ENCODE data around the gene C10orf90.
"Not testable (repeated sequence)": the region's sequence is repeated elsewhere in the genome, so short reads cannot be mapped to it uniquely, and the experiment has no call there.

C10orf90 gene

DNA sequence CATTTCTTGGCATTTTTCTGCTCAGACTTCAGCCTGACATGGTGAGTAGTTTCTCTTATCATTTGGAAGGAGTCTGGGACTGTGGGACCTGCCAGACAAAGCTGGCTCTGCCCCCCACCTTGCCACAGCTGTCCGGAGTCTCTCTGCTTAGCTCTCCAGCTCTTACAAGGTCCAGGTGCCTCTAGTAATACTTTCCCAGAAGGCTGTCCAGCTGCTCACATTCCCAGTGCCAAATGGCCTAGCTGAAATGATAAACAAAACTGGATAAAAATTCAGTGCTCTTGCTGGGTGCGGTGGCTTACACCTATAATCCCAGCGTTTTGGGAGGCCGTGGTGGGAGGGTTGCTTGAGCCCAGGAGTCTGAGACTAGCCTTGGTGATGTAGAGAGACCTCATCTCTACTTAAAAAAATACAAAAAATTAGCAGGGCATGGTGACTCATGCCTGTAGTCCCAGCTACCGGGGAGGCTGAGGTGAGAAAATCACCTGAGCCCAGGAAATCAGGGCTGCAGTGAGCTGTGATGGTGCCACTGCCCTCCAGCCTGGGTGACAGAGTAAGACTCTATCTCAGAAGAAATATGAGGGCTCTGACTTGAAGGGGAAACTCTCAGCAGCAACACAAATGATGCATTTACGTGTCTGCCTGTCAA is 86.8 kb downstream of the C10orf90 start:
- DNase-seq, result no peak

DNA sequence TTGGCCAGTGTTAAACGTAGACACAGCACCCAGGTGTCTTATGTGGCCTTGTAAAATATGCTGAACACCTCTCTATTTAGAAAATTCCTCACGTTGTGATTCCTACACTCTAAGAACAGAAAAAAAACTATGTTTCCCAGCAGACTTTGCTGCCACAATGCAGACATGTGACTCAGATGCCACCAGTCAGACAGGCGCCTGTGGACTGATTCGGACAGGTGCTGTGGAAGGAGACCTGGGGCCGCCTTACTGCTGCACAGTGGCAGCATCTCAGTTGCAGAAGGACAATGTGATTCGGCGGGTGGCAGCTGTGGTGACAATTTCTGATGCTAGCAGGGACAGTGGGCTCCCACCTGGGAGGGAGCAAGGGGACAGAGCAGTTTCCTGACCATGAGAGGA is 88.8 kb downstream of the C10orf90 start:
- no peak for DNase-seq

DNA sequence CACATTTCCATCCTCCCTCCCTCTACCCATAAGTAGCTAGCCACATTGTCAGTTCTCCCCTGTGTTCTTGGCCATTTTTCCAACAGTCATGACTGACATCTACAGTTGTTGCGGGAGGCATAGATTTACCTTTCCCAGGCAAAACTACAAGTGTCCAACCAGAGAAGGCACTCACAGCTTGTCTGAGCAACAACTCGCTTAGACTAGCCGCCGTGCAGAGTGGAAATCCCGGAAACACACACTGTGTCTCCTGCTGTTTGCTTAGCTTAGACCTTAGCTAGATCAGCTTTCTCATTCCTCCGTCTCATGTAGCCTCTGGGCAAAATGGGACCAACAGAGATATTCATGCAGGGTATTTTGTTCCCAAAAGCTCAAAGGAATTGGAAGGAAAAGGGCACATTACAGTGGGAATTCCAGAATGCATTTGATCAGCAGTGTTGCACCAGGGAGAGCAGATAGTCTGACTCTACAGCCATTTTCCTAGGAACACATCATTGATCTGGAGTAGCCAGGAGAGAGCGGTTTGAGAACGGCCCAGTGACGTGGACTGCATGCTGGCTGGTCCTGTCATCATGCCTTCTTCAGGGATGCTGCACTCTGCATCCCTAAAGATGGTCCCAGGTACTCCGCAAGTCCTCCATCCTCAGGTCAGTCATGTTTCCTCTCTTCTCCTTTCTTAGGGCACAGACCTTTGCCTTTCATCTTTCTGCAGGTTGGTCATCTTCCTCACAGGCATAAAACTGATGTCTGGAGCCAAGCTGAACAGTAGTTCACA is 89.4 kb downstream of the C10orf90 start:
- no peak for DNase-seq

DNA sequence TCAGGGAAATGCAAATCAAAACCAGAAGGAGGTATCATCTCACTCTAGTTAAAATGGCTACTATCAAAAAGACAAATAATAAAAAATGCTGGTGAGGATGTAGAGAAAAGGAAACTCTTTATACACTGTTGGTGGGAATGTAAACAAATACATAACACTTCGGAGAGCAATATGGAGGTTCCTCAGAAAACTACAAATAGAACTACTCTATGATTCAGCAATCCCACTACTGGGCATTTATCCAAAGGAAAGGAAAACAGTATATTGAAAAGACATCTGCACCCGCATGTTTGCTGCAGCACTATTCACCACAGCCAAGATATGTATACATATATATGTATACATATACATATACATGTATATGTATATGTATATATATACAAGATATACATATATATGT is 94.2 kb downstream of the C10orf90 start:
- no peak for DNase-seq

DNA sequence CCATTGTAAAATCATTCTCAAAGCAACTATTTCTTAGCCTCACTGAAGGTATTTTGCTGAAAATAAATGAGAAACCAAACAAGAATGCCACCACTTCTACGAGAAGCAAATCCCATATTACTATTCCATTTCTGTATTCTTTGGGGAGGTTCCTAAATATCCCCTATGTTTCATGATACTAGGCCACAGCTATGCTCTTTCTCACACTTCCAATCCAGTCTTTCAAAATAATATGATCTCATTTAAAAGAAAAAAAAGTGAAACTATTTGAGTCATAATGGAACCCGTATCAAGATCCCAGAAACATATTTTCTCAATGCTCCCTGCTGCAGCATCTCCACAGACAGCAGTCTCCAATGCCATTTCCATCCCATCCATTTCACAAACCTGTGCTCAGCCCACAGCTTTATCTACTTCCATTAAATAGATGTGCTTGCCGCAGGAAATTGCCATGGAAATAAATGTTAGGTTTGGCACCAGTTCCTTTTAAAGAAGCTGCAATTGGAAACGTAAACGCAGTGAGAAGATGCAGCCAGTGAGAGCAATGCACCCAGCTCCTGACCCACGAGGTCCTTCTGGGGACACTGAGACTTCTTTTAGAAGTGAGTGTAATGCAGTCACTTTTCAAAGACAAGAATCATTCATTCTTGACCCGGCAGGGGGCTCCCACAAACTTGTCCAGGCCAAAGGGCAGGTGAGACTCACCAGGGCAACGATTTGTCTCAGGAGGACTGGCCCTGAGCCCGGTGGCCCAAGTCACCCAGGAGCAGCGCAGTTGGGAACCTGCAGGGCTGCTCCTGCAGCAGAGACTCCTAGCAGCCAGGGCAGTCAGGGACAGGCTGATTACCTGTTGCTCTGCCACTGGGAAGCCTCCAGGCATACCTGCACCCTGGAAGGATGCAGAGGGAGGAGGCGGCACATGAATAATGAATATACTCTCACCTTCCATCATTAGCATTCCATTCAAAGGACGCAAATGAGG is 99.6 kb downstream of the C10orf90 start:
- no peak for DNase-seq

DNA sequence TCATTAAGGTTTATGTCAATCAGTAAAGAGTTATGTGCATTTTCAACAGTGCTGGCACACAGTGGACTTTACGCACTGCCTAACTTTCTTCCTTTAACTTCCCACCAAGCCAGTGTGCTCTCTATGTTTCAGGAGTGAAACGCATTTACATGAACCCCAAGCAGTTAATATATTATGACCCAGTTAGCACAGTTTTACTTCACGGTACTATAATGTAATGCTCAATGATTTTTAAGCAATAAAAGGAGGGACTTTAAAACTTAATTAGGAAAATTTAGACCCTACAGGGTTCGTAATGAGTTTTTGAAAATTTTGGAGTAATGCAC is 100.3 kb downstream of the C10orf90 start:
- no peak for DNase-seq

DNA sequence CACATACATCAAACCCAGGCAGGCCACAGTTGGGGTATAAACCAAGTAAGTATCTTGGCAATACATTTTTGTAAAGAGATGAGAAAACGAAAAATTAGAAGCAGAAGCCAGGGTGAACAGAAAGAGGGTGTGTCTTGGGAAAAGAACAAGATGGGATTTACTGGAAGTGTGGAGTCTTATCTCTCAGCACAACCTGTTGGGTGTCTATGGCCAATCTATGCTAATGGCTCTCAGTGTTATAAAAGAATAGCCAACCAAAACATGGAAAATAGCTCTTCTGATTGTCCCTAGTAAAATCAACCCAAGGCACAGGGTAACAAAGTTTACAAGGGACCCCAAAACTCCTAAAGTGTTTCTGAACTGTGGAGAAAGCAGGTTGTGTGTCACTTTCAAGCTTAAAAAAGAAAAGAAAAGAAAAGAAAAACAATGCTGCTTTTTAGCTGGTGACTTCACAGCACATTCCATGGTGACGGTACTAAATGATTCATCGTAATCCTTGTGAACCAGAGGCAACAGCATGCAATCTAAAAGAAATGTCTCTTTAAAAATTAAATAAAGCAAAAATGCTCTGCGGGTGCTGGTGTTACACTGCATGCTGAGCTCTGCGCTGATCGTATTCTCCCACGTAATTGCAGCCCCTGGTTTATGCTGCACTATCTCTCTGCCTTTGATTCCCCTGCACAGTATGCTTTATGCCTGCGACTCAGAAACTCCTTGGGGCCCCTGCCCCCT is 100.8 kb downstream of the C10orf90 start:
- DNase-seq, result no peak

DNA sequence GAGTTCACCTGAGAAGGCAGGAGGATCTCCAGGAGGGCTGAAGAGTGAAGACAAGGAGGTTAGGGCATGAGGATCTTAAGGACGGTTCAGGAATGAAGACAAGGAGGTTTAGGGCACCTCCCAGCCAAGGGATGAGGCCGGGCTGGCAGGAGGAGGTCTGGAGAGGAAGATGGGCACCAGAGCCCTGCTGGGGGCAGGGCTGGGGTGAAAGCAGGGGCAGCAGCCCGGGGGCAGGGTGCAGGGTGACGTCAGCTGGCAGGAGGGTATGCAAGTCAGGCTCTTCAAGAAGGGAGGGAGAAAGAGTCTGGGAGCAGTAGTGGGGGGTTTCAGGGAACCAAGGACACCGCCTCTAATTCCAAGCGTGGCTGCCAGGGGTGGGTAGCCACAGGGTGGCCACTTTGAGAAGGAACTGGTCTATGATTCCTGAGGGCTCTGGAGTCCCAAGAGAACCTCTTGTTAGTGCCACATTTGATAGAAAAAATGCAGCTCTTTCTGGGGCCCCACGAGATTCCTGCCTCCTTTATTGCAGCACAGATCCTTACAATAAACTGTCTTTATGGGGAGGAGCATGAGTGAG is 101.6 kb downstream of the C10orf90 start:
- no peak for DNase-seq

DNA sequence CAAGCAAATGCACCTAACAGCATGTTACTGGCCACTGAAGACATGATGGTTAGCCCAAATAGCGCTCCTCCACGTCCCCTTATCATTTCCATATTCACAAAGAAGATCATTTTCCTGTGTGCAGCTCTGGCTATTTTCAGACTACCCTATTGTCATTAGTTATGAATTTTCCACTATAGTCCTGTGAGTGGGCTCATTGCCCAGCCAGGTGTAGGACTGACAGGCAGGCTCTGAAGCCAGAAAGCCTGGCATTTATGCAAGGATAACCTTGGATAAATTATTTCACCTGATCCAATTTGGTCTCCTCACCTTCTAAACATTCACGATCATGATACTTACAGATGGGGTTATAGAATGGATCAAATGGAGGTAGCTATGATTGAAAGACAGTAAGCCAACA is 104.6 kb downstream of the C10orf90 start:
- DNase-seq, result no peak

DNA sequence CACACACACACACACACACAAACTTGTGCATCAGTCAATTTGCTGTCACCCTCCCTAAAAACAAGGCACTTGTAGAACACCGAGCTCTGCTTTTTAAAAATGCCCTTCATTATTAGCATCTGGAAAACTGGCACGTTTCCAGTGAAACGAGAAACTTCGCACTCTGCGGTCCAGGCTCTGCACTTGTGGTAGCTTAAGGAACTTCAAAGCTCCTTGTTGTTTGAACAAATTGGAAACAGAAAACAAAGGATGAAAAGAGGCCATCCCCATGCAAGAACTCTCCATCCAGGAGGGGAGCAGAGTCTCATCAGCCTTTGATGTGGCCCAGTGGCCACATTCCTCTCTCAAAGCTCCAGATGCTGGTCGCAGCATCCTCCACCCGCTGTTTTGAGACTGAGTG is 105.1 kb downstream of the C10orf90 start:
- DNase-seq, result no peak

DNA sequence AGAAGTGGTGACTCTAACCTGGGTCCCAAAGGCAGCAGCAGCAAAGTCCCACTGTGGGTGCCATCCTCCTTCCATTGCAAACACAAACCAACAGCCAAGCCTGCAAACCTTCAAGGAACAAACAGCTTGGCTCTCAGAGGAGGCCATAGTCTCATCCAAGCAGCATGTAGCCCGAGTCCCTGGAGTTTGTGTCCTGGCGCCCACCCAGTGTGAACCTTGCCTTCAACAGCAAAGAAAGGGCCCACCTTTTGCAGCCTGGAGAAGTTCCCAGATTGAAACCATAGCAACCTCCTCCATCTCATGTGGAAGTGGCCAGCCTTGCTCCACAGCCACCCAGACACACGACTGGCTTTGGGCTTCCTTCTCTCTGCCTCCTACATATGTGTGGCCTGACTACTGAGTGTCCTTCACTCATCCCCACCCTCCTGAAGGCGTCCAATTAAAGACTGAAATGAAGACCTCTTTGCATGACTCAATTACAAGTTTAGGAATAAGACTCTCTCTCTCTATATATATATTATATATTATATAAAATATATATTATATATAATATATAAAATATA is 106.1 kb downstream of the C10orf90 start:
- DNase-seq, result no peak

DNA sequence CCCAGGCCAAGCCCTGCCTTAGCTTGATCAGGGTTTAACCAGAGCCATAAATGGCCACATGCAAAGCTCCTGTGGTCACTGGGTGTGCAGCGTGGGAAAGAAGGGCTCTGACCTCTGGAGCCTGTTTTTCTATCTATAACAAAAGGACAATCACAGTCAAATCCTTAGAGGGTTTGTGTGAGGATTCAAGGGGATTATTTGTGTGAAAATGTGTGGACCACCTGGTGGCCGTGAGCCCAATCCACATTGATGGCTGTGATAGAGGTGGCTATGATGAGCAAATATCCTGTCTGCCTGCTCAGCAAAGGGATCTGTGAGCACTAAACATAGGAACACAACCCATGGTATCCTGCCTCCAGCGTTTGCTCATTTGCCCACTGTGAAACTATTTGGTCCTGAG is 107.1 kb downstream of the C10orf90 start:
- no peak for DNase-seq

DNA sequence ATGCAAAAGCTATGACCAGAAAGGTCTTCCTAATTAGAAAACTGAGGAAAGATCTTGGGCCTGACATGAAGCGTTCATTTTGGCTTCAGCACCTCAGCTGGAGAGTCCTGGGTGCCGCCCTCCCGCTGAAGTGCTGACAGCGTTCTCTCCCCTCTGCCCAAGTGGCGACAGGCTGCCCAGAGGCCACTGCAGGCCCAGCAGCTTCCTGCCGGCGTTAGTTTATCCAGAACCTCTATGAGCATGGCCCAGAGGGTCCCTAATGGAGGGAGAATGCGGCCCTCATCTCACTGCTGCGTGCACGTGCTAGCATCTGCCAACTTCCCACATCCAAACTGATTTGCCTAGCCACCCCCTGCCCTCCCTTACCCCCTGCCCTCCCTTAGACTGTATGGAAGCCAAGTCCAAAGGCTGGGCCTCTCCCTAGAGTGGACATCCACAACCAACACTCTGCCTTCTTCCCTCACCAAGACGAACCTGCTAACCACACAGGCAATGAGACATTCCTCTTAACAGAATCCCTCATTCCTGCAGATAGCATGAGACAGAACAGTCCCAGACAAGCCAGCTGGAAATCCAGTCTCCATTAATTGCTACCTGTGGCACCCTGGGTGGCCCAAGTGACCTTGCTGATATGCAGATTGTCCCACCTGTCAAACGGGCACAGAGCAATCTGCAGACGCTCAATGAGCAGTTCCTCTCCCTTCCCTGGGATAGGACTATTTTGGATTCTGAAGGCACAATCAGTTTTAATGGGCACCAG is 108.4 kb downstream of the C10orf90 start:
- no peak for DNase-seq

DNA sequence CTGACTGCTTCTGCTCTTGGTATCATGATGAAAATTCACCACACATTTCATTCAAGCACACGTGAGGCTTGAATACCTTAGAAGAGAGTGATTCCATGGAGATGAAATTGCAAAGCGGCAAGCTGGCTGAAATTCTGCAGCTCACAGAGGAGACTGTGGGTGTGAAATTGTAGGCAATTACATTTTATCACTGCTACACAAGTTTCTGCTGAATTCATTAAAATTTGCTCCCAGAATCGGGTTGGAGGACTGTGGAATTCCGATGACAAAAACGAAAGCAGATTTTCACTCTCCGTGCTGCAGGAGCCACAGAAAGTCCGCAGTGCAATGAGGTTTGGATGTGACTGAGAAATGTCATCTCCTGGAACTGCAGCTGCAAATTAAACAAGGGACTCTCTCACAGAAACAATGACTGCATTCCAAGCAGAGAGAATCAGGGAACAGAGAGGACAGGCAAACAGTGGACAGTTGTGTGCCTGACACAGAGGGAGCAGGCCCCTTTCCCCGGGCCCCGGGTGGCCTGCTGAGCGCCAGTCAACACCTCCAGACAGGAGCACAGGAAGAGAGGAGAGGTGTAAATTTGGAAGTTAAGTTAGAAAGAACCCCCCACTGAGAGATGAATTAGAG is 109.1 kb downstream of the C10orf90 start:
- no peak for DNase-seq

DNA sequence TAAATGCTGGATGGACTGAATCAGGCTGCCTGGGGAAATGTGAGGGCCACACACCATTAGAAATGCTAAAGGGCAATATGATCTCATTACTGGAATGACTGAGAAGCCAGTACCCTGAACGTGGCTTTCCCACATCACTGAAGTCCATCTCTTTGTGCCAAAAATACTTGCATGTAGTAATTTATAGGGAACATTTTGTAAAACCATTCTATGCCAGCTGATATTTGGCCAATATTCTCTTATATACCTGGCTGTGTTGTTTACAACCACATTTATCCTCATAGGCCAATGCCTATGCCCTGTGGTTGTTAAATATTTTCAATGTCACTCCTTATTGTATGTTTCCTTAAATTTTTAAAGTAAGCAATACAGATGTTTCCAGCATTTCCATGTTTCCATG is 111.6 kb downstream of the C10orf90 start:
- DNase-seq, result no peak

DNA sequence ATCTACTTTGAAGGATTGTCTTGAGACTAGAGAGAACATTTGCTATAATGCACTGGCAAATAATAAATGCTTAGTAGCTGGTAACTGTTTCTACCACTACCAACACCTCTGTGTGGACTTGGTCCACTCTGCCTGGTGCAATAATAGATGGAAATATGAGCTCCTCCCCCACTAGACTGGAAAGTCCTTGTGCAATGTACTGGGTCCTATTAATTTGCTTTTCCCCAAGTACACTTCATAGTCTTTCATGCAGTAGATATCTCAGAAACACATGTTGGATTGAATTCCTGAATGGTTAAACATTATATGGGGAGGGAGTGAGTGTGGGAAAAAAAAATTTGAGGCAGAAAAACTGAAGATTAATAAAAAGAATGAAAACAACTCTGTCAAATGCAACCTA is 119.3 kb downstream of the C10orf90 start:
- no peak for DNase-seq

DNA sequence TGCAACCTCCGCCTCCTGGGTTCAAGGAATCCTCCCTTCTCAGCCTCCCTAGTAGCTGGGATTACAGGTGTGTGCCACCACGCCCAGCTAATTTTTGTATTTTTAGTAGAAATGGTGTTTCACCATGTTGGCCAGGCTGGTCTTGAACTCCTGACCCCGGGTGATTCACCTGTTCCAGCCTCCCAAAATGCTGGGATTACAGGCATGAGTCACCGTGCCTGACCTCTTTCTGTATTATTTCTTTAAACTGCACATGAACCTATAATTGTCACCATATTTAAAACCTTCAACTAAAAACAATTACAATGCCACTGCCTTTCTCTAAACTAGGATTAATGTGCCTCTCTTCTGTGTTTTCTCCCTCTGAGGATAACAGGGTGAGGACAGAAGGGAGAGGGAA is 119.9 kb downstream of the C10orf90 start:
- DNase-seq, result not testable (repeated sequence)

DNA sequence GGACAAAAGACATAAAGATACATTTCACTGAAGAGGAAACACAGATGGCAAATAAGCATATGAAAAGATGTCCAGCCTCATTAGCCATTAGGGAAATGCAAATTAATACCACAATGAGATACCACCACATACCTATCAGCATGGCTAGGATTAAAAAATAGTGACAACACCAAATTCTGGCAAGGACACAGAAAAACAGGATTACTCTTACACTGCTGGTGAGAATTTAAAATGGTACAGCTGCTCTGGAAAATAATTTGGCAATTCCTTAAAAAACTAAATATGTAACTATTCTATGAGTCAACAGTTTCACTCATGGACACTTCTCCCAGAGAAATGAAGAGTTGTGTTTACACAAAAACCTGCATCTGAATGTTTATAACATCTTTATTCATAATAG is 121.1 kb downstream of the C10orf90 start:
- DNase-seq, result no peak

DNA sequence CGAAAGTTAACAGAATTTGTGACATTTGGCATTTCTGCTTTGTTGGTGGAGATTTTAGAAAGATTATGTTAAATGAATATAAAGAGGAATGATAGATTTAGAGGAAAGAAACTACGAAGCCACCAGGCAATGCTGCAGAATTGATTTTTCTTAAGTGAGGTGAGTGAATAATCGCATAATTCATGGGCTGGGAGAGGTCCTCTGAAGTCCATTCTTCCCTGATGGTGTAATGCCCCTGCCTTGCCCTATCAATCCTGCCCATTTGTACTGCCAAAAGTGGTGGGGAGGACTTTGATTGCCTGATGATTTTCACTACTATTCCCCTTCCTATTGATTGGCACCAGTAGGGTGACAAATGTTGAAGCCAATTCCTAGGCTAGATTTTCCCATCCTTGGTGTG is 125.9 kb downstream of the C10orf90 start:
- DNase-seq, result no peak

DNA sequence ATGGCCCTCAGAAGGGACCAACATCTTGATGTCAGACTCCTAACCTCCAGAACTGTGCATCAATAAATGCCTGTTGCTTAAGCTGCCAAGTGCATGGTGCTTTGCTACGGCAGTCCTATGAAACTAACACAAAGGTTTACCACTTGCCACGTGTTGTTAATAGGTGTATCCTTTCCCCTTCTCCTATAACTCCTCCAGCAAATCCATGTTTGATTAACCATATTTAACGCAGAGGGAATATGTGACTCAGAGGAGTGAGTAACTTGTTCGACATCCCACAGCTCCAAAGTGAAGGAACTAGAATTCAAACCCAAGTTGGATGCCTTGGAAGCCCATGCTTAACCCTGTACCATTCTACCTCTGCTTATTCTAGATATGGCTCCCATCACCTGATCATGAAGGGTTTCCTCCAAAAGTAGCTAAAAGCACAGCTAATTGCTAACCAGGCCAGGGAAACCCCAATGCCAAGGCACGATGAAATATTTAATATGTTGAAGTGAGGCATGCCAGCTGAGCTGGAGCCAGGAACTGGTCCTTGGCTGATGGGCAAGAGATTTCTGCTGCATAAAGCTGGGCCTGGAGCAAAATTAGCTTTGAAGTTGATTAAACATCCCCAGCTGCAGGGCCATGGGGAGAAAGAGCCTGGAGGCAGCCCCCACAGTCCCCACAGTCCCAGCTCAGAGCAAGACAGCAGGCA is 131.9 kb downstream of the C10orf90 start:
- no peak for DNase-seq
